NCI-H128 (cell line): ENCODE measurements around the gene PSMD9.
A peak's percentile ranks its signal among the peaks of the same experiment; 100 is the strongest.
"Not testable (repeated sequence)": the region's sequence is repeated elsewhere in the genome, so short reads cannot be mapped to it uniquely, and the experiment has no call there.

Source experiments
- DNase-seq: peaks from one replicate; lab custom pipeline; 2025; ENCODE audit not compliant: unreplicated experiment; lab: John Stamatoyannopoulos, UW

PSMD9 gene

DNA sequence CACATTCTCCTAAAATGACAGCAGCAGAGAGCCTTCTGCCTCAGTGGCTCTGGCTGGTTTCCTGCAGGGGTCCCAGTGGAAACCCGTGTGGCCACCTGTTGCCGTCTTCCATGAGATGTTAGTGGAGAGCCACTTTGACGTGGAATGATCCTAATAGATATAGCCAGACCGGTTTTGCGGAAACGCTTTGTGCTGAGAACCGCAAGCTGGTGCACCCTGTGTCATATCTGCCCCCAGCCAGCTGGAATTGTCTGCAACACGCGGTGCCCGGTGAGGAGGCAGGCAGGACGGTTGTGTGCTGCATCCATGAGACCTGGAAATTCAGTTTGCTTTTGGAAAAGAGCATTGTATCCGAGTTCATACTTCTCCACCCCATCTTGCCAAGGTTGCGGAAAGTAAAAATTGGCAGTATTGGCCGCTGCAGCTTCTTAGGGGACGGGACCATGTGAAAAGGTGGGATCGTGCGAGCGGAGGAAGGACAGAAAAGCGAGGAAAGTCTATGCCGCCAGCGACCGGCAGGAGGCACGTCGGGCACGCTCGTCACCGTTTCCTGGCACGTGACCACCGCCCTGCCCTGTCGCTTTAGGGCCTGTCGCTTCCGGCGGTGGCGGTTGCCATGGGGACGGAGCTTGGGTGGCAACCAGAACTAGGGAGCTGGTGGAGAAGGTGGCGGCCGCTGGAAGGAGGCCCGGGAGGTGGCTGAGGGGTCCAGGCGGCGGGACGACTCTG, 29.5 kb downstream of the PSMD9 start, which contains the start of gene CFAP251:
Gene CFAP251 (plus strand): TSS at position 643 of the 729 bp plus-strand sequence. CDS start 2,714 bp downstream, outside the sequence.
- peak; percentile 93 for DNase-seq

DNA sequence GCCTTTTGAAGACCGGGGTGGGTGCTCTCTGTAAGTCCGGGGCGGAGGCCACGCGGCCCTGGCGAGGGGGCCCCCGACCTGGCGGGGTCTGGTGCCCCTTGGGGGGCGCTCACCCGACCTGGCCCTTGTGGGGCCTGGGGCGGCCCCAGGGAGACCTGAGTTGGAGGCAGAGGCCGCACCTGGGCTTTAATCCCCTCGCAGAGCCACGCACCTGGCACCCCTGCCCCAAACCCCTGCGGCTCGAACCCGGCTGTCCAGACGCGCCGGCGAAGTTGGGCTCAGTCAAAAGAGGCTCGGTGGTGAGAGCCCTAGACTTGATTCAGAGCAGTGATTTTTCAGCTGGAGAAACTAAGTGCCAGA, 30.1 kb downstream of the PSMD9 start:
- DNase-seq, result no peak

DNA sequence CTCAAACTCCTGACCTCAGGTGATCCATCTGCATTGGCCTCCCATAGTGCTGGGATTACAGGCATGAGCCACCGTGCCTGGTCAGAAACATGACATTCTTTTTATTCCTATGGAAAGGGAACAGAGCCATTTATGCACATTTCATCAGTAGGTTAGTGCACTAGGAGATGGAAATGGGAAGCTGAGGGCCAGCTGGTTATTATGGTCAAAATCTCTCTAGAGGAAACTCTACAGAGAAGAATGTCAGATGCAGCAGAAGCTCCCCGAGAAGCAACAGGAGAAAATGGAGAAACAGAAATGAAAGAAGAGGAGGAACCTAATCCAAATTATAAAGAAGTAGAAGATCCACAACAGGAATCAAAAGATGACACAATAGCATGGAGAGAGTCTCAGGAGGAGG, 32.5 kb downstream of the PSMD9 start:
- no peak for DNase-seq

DNA sequence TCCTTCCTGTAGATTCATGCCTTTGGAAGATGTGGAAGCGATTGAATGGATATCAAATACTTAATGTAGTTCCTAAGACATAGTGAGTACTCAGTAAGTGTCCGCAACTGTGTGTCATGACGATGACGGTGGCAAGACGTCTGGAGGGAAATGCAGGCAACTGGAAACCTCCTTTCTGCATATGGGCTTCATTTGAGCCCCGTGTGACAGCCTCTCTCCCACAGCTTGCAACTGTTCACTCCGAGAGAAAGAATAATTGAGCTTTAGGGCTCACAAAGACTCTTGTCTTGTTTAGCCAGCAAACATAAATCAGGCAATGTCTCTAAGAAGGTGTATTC, 36.7 kb downstream of the PSMD9 start:
- no peak for DNase-seq

DNA sequence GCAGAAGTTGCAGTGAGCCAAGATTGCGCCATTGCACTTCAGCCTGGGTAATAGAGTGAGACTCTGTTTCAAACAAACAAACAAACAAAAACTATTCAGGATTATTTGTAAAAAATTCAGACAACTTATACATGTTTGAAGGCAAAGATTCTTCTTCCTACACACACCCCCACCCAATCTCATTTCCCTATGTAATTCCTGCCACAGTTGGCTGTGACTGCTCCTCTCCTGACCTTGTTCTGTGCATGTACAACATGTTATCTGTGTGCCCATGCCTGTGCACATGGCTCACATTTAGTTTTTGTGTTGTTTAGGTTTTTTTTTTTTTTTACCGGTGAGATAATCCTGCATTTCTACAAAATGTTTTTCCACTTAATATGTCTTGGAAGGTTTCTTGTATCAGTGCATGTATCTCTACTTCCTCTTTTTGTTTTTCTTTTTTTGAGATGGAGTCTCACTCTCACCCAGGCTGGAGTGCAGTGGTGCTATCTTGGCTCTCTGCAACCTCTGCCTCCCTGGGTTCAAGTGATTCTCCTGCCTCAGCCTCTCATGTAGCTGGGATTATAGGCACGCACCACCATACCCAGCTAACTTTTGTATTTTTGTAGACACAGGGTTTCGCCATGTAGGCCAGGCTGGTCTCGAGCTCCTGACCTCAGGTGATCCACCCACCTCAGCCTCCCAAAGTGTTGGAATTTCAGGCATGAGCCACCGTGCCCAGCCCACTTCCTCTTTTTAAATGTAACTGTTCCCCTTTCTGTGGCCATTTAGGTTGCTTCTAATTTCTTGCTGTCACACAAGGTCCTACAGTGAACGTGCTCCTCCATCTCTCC, 38.5 kb downstream of the PSMD9 start:
- DNase-seq, result no peak

DNA sequence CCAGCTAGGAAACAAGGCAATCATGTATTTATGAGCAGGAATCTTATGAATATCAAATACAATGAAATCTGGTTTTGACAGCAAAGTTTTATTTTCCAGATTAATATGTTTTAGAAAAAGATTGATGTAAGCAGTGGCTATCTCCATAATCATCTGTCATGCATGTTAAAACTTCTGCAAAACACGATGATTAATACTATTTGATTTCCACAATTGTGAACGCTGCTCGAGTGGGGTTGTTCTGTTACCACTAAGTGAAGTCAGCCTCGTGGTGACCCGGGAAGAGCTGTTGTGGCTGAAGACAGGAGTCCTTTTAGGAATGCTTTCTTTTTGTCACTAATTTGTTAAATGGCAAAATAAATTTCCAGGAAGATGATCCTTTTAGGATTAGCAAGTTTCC, 39.2 kb downstream of the PSMD9 start:
- no peak for DNase-seq

DNA sequence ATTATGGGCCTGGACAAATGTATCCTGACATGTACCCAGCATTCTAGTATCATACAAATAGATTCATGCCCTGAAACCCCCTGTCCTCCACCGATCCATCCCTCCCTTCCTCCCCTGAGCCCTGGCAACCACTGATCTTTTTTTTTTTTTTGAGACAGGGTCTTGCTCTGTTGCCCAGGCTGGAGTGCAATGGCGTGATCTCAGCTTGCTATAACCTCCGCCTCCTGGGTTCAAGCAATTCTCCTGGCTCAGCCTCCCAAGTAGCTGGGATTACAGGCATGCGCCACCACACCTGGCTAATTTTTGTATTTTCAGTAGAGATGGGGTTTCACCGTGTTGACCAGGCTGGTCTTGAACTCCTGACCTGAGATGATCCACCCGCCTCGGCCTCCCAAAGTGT, 41.0 kb downstream of the PSMD9 start:
- not testable (repeated sequence) for DNase-seq

DNA sequence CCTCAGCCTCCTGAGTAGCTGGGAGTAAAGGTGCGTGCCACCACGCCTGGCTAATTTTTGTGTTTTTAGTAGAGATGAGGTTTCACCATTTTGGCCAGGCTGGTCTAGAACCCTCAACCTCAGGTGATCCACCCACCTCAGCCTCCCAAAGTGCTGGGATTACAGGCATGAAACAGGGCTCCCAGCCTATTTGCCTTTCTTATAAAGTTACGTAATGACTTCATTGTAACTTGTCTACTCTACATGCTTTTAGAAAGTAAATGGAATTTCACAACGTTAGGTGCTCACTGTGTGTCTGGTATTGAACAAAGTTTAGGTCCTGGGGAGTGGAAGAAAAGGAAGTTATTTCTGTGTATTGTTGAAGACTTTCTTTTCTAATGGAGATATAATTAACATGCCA, 42.3 kb downstream of the PSMD9 start:
- DNase-seq, result no peak

DNA sequence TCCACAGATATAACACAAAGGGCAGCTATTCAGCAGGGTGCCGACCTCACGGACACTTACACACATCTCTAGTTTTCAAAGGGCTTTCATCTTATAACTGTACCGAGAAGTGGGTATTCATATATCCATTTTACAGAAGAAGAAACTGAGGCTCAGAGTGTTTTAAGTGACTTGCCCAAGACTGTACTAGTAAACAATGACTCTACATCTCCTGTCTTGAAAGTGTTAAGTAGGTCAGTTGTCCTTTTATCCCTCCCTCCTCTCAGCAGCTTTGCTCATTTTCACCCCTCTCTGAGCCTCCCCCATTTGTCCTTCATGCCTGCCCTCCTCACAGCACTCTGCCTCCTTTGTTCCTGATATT, 43.6 kb downstream of the PSMD9 start:
- DNase-seq, result no peak

DNA sequence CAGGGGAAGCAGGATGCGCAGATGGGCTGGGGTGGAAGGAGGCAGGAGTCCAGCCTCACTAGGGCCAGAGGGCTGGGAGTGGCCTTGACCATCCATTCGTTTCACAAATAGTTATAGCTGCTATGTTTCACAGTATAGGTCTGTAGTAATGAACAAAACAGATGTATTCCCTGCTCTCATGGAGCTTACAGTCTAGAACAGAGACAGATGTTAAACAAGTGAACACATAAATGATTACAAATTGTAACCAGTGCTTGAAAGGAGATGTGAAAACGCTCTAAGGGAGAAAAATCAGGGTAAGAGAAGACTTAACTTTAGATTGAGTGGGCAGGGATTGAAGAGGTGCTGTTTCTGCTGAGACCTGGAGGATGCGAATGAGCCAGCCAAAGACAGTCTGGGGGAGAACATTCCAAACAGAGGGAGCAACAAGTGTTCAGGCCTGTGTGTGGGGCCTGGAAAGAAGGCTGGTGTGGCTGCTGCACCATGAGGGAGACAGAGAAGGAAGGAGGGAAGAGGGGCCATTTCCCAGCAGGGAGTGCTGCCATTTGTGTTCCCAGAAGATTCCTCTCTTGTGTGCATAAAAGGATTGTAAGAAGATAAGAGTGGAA, 44.4 kb downstream of the PSMD9 start:
- no peak for DNase-seq

DNA sequence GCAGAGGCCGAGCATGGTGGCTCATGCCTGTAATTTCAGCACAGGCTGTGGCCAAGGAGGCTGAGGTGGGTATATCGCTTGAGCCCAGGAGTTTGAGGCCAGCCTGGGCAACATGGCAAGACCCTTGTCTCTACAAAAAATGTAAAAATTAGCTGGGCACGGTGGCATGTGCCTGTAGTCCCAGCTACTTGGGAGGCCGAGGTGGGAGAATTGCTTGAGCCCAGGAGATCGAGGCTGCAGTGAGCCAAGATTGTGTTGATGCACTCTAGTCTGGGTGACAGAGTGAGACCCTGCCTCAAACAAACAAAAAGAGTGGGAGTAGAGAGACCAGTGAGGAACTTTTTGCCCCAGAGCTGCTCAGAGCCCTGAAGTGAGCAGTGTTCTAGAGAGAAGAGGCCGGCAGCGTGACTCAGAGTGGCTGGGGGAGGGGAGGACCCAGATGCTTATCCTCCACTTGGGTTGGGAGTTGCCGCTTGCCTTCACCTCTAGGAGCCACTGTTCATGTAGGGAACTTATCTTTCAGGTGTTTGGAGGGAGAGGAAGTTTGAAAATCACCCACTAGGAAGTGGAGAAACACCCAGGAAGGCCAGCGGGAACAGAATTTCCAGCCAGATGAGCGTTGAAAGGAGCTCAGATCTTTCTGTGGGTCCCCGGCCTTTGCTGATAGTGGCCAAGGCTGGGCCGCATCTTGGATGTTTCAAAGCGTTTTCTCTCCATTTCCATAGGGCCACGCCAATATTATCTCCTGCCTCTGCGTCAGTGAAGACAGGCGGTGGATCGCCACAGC, 45.1 kb downstream of the PSMD9 start:
- DNase-seq, result no peak

DNA sequence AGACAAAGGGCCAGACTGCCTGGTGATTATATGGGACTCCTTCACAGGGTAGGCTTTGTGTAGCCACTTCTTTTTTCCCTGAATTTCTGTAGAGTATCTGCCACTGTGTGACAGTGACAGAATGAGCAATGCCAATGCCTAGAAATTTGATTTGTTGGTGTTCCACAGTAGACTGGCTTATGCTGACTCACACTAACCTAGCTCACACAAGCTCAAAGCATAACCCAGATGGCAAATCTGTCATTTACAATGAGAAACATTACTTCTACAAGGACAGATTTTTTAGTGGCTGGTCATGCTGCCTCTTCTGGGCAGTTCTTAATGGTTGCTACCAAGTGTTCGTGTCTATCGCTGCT, 45.7 kb downstream of the PSMD9 start:
- no peak for DNase-seq

DNA sequence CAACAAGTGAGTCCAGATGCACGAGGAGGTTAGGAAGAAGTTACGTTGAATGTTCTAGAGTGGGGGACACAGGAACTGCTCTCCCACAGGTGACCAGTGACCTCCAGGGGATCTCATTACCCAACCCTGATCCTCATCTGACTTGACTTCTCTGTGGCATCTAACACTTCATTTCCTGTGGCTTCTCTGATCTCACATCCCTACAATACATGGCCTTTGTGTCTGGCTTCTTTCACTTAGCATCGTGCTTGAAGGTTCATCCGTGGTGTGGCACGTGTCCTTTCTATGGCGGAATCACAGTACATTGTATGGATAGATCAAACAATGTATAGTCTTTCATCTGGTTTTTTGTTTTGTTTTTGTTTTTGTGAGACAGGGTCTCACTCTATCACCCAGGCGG, 49.1 kb downstream of the PSMD9 start:
- DNase-seq, result no peak

DNA sequence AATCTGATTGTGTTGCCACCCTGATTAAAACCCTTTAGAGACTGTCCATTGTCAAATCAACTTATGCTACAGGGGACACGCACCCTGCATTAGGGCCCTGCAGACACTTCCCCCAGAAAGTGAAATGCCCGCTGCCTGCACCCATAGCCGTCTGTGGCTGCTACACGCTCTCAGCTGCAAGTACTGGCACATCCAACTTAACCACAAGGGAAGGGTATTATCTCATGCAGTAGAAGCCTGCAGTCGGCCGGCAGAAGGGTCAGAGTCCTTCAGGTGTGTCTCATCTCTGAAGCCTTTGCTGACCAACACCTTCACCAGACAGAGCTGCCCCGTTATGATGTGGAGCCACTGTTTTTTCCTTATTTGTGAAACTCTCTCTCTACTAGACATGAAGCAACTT, 50.6 kb downstream of the PSMD9 start:
- DNase-seq, result no peak

DNA sequence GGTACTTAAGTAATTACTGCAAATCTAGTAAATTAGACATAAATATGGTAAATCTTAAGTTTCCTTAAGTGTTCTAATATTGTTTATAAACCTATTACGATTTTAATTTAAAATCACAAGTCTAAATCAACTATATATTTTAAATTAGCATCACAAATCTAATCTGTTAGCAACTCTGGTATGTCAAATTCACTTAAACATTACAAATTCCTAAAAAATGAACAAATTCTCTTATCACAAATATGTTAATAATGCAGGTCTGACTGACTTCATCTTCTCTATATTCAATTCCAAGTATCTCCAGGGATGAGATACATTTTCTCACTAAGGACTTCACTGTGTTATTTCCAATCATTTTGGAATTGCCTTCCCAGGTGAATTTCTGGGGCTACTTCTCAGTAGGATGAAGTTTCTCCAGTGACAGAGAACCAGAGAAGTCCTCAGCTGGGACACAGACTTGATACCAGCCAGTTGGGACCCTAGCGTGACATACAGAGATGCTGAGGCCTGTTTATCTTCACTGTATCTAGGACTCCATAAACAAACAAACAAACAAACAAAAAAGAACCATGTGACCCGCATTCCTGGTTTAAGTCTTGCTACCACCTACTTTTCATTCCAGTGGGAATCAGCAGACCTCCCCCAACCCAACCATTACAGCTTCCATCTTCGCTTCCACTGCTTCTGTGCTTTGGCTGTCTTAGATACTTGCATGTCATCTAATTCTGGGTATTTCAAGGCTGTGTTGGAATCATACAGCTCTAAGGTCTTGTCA, 51.6 kb downstream of the PSMD9 start:
- no peak for DNase-seq

DNA sequence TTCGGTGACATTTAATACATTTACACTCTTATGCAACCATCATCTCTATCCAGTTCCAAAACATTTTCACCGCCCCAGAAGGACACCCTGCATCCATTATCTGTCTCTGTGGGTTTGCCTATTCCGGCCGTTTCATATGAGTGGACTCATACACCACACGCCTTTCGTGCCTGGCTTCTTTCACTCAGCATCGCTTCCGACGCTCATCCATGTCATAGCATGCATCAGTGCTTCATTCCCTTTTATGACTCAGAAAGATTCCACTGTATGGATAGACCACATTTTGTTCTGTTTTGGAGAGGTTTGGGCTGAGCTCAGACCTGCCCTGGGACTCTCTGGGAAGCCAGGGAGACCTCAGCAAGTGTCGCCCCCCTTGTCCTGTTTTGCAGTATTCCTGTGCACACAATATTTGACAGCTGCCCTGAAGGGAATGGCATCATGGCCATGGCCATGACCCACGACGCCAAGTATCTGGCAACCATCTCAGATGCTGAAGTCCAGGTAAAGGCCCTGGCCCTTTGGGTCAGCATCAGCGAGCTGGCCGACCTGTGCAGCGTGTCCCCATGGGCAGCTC, 53.6 kb downstream of the PSMD9 start:
- DNase-seq, result no peak

DNA sequence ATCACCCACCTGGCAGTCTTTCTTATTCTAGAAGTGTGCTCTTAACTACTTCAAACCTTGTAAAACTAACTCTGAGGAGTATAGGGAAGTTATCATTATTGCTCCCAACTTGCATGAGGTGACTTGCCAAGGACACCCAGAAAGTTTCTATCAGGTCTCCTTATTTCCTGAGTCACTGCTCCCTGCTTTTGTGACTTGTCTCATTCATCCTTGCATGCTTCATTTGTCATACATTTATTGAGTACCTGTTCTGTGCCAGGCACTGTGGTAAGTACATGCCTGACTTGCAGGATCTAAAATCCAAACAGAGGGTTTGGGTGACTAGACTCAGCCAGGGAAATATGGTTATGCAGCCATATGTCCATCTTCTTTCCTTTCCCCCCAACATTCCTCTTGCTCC, 55.3 kb downstream of the PSMD9 start:
- DNase-seq, result no peak

DNA sequence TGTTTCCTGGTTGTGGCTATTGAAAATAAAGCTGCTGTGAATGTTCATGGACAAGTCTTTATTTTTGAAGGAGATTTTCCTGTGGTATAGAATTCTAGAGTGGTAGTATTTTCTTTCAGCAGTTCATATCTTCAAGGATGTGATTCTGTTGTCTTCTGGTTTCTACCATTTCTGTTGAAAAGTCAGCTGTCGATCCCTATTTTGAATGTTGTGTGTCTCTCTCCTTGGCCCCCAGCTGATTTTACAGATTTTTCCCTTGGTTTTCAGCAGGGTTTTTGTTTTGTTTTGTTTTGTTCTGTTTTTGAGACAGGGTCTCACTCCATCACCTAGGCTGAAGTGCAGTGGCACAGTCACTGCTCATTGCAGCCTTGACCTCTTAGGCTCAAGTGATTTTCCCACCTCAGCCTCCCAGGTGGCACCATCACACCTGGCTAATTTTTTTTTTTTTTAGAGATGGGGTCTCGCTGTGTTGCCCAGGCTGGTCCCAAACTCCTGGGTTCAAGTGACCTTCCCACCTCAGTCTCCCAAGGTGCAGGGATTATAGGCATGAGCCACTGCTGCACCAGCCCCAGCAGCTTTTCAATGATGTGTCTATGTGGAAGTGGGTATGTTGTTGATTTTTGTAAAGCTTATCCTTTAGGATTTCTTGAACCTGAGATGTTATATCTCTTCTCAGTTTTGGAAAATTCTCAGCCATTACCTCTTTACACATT, 57.9 kb downstream of the PSMD9 start:
- DNase-seq, result no peak

DNA sequence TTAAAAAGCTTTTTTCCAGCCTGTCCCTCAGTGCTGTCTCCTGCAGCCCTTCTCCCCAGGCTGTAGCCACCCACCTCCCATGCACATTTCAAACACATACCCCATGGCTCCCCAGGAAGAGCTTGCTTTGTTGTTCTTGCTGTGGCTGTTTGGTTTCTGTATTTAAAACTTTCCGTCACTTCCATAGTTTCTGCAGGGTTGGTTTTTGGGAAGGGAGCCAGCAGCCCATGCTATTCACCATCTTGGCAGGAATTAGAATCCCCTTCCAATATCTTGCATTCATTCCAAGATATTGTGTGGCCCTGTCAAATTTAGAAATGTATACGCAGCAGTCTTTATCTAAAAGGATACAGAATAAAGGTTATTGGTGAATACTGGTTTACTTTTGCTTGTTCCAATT, 59.4 kb downstream of the PSMD9 start:
- DNase-seq, result no peak
